Subcutaneous adipose tissue (tissue), 4 donors: ENCODE data around the gene LSS. TPM values are rescaled to one million over a fixed set of nuclear protein-coding genes. Genes with fewer than 3 reads are reported as not detected.

ENCODE experiments used
- CTCF ChIP-seq: fragments of 450-650 bp; IDR thresholded peaks from one replicate; pipeline ENCODE4 v1.5.1; 2016; ENCODE audit warnings: low read depth, mild to moderate bottlenecking, control low read depth, antibody characterized with exemption, moderate library complexity
- total RNA-seq, 4 donors: library from RNA; depleted of rRNA; stranded (reverse); fragments of >200 nt; gene quantifications; one replicate each; pipeline ENCODE4 v1.1.0, GENCODE V29; 2016

Gene LSS
- total RNA-seq, 4 donors from 2014 or later, result 46.5 to 194 (median 141) TPM

GRCh38 chr21:46168238-46168637 is 60.3 kb downstream of the LSS start:
- TF ChIP-seq CTCF, result no peak

- TF ChIP-seq CTCF, result no peak
These were observed 63.5 kb downstream of the LSS start for GRCh38 chr21:46165098-46165497.

- no peak for TF ChIP-seq CTCF
These were observed 65.2 kb downstream of the LSS start for GRCh38 chr21:46163380-46163779.

- TF ChIP-seq CTCF, result no peak
These were observed 66.7 kb downstream of the LSS start for GRCh38 chr21:46161633-46162592.

GRCh38 chr21:46160907-46161632 is 67.5 kb downstream of the LSS start:
- no peak for TF ChIP-seq CTCF

GRCh38 chr21:46160657-46160906 is 68.0 kb downstream of the LSS start:
- no peak for TF ChIP-seq CTCF
